Endodermal cell (in vitro differentiated cells): ENCODE measurements around the gene PACS1. TPM values are rescaled to one million over a fixed set of nuclear protein-coding genes. Genes with fewer than 3 reads are reported as not detected.

ENCODE experiments used
- DNase-seq: peaks from one replicate; pipeline ENCODE4 v3.0.0-alpha.2; 2017
- H3K27ac ChIP-seq: 2 replicates; pipeline ENCODE4 v1.5.1; 2013; ENCODE audit warnings: mild to moderate bottlenecking, low read depth, low read length, moderate library complexity
- H3K27me3 ChIP-seq: 2 replicates; pipeline ENCODE4 v1.6.1; 2013; ENCODE audit warnings: mild to moderate bottlenecking, low read length, moderate library complexity; ENCODE audit not compliant: insufficient read depth, control insufficient read depth, poor library complexity, severe bottlenecking
- H3K36me3 ChIP-seq: 2 replicates; pipeline ENCODE4 v1.7.0; 2013; ENCODE audit warnings: mild to moderate bottlenecking, low read length, moderate library complexity; ENCODE audit not compliant: control insufficient read depth, insufficient read depth
- H3K4me1 ChIP-seq: one replicate; pipeline ENCODE4 v1.7.0; 2013; ENCODE audit warnings: low read length; ENCODE audit not compliant: control insufficient read depth, insufficient read depth
- H3K4me3 ChIP-seq: 2 replicates; pipeline ENCODE4 v1.5.1; 2013; ENCODE audit warnings: mild to moderate bottlenecking, low read length, moderate library complexity
- H3K9ac ChIP-seq: 2 replicates; pipeline ENCODE4 v1.6.1; 2013; ENCODE audit warnings: mild to moderate bottlenecking, low read length, moderate library complexity; ENCODE audit not compliant: poor library complexity, severe bottlenecking; ENCODE audit errors: extremely low read depth
- H3K9me3 ChIP-seq: 2 replicates; pipeline ENCODE4 v1.6.1; 2013; ENCODE audit warnings: mild to moderate bottlenecking, low read length, moderate library complexity; ENCODE audit not compliant: control insufficient read depth
- H3K27ac Mint-ChIP-seq: 2 replicates; pipeline ENCODE4 v1.8.0; 2020; ENCODE audit warnings: mixed read lengths
- H3K27me3 Mint-ChIP-seq: 2 replicates; pipeline ENCODE4 v1.8.0; 2021; ENCODE audit warnings: mild to moderate bottlenecking, mixed read lengths; ENCODE audit not compliant: insufficient read depth
- H3K36me3 Mint-ChIP-seq: 2 replicates; pipeline ENCODE4 v1.8.0; 2020; ENCODE audit warnings: low read depth, mixed read lengths
- H3K4me1 Mint-ChIP-seq: 2 replicates; pipeline ENCODE4 v1.8.0; 2020; ENCODE audit warnings: mixed read lengths
- H3K4me3 Mint-ChIP-seq: 2 replicates; pipeline ENCODE4 v1.8.0; 2020; ENCODE audit warnings: mild to moderate bottlenecking, moderate library complexity, mixed read lengths
- H3K9me3 Mint-ChIP-seq: 2 replicates; pipeline ENCODE4 v1.8.0; 2020; ENCODE audit warnings: mild to moderate bottlenecking, mixed read lengths
- CTCF ChIP-seq: fragments of 200-600 bp; sonication (generic); conservative IDR thresholded peaks from 2 replicates; pipeline ENCODE4 v1.5.0; 2021; ENCODE audit warnings: antibody characterized with exemption, mild to moderate bottlenecking
- WGBS, 2 experiments: methylation state at CpG; one replicate each; pipeline versions ENCODE4 v1.1.5 to v1.1.7; 2013; ENCODE audit warnings: missing lambda C conversion rate in 2 of 2, mixed read lengths in 1 of 2; ENCODE audit not compliant: insufficient coverage in 1 of 2, insufficient read length in 1 of 2; 5-methylcytosine and 5-hydroxymethylcytosine counted together
- total RNA-seq, 2 donors: library from RNA; stranded (reverse); fragmentation: NEBNext Ultra II Directional in 1 of 2; extraction: Animal tissue kit (Norgen Biotek cat#: 25700) in 1 of 2; gene quantifications; 2 replicates in 1 of 2; 3 replicates in 1 of 2; pipeline ENCODE4 v1.2.1, GENCODE V29; 2021

The PACS1 gene
- total RNA-seq, 2 donors from 2014 or later = 67.0 to 67.1 TPM

- no peak overlapping the region for H3K9ac ChIP-seq
- H3K9me3 ChIP-seq = no peaks in the 10 kb centered on the region
- no peaks in the 10 kb centered on the region for H3K36me3 ChIP-seq
- Mint-ChIP-seq H3K27me3 (no peaks in the 10 kb centered on the region), H3K27ac (no peak overlapping the region), H3K36me3 (peaks cover 3% of the 10 kb centered on the region), H3K9me3 (no peaks in the 10 kb centered on the region), H3K4me3 (no peak overlapping the region), H3K4me1 (peaks cover 4% of the 10 kb centered on the region)
- no peaks in the 10 kb centered on the region for H3K4me1 ChIP-seq
- no peak overlapping the region for H3K27ac ChIP-seq
- DNase-seq = no peak
- WGBS, 2 experiments = 96 to 100% methylated on average over 1 to 5 of the region's 5 CpGs
- H3K4me3 ChIP-seq = no peak overlapping the region
- TF ChIP-seq CTCF = no peak
- H3K27me3 ChIP-seq = no peaks in the 10 kb centered on the region
Measured at GRCh38 chr11:66160709-66161108, 90.6 kb downstream of the PACS1 start.

GRCh38 chr11:66168289-66168688, 98.2 kb downstream of the PACS1 start:
- Mint-ChIP-seq H3K27ac (no peak overlapping the region), H3K4me3 (no peak overlapping the region), H3K4me1 (no peaks in the 10 kb centered on the region), H3K27me3 (no peaks in the 10 kb centered on the region), H3K36me3 (peaks cover 3% of the 10 kb centered on the region), H3K9me3 (no peaks in the 10 kb centered on the region)
- no peak for DNase-seq
- Histone ChIP-seq H3K27ac (no peak overlapping the region), H3K4me1 (no peaks in the 10 kb centered on the region), H3K9ac (no peak overlapping the region), H3K36me3 (no peaks in the 10 kb centered on the region), H3K27me3 (no peaks in the 10 kb centered on the region), H3K4me3 (no peak overlapping the region), H3K9me3 (no peaks in the 10 kb centered on the region)
- TF ChIP-seq CTCF = no peak
- 95 to 97% methylated on average over 6 to 7 of the region's 7 CpGs for WGBS, 2 experiments

- no peak overlapping the region for H3K4me3 Mint-ChIP-seq
- H3K9ac ChIP-seq = no peak overlapping the region
- no peaks in the 10 kb centered on the region for H3K9me3 ChIP-seq
- WGBS, 2 experiments = 93% methylated on average over 6 to 8 of the region's 8 CpGs
- no peak for TF ChIP-seq CTCF
- no peaks in the 10 kb centered on the region for H3K36me3 ChIP-seq
- no peak overlapping the region for H3K27ac ChIP-seq
- H3K27ac Mint-ChIP-seq = no peak overlapping the region
- H3K4me1 ChIP-seq = no peaks in the 10 kb centered on the region
- no peak overlapping the region for H3K4me3 ChIP-seq
- DNase-seq = no peak
- no peaks in the 10 kb centered on the region for H3K27me3 ChIP-seq
- no peaks in the 10 kb centered on the region for H3K4me1 Mint-ChIP-seq
- no peaks in the 10 kb centered on the region for H3K27me3 Mint-ChIP-seq
- peaks cover 3% of the 10 kb centered on the region for H3K36me3 Mint-ChIP-seq
- no peaks in the 10 kb centered on the region for H3K9me3 Mint-ChIP-seq
Measured at GRCh38 chr11:66172146-66172545, 102.1 kb downstream of the PACS1 start.
